Right cardiac atrium (tissue), 5 donors: Measurements from ENCODE around the gene SDE2. TPM values are rescaled to one million over a fixed set of nuclear protein-coding genes. Genes with fewer than 3 reads are reported as not detected.

ENCODE experiments used
- ATAC-seq, 2 donors: fragments of 200-7000 bp; cut with Tn5 transposase; one replicate each; pipeline versions ENCODE4 v1.8.0 to v1.9.1; 2020; ENCODE audit warnings: moderate library complexity in 2 of 2, mild to moderate bottlenecking in 1 of 2
- DNase-seq, 3 donors: peaks; one replicate each; pipeline ENCODE4 v3.0.0-alpha.2; 2020
- H3K27ac ChIP-seq: one replicate; pipeline ENCODE4 v1.5.1; 2013; ENCODE audit warnings: mild to moderate bottlenecking, low read length, control low read depth, moderate library complexity
- H3K27me3 ChIP-seq: one replicate; pipeline ENCODE4 v1.6.1; 2013; ENCODE audit not compliant: control insufficient read depth, insufficient read depth
- H3K4me1 ChIP-seq: one replicate; pipeline ENCODE4 v1.6.1; 2013; ENCODE audit warnings: low read length; ENCODE audit not compliant: control insufficient read depth, insufficient read depth
- H3K4me3 ChIP-seq: one replicate; pipeline ENCODE4 v1.5.1; 2013; ENCODE audit warnings: low read length, control low read depth
- H3K9me3 ChIP-seq: one replicate; pipeline ENCODE4 v1.6.1; 2013; ENCODE audit warnings: low read length; ENCODE audit not compliant: control insufficient read depth
- WGBS: extraction: QIAGEN DNeasy Blood & Tissue Kit; methylation state at CpG from one replicate; pipeline ENCODE4 v1.1.7; 2013; 5-methylcytosine and 5-hydroxymethylcytosine counted together
- intact Hi-C, 4 donors: fragments of 100-400 bp; cut with DNase I; formaldehyde crosslinking; loops; one replicate each; pipeline versions ENCODE4 v1.11.0 to v1.14.0; 2022 to 2023
- polyA plus RNA-seq: library from polyadenylated mRNA; stranded (reverse); fragments of 200-250 nt; gene quantifications from one replicate; pipeline ENCODE4 v1.2.3, GENCODE V29; 2013
- total RNA-seq, 4 donors: library from RNA; stranded (reverse); fragmentation: NEBNext Ultra II Directional; extraction: Animal tissue kit (Norgen Biotek cat#: 25700); gene quantifications; one replicate each; pipeline ENCODE4 v1.2.1, GENCODE V29; 2021
- donor health status: healthy with polysubstance abuse.
- donor health status: DM: no; HTN: yes; CAD: no.
- donor health status: DM: no; HTN: no; CAD: no.
- donor health status: DM: no; HTN: yes; CAD: no; lungs with severe emphysema.
- donor health status: DM: yes; HTN: yes; CAD: no.

The SDE2 gene
- total and polyA plus RNA-seq, 5 donors = 9.4 to 18.3 (median 12.2) TPM

DNA sequence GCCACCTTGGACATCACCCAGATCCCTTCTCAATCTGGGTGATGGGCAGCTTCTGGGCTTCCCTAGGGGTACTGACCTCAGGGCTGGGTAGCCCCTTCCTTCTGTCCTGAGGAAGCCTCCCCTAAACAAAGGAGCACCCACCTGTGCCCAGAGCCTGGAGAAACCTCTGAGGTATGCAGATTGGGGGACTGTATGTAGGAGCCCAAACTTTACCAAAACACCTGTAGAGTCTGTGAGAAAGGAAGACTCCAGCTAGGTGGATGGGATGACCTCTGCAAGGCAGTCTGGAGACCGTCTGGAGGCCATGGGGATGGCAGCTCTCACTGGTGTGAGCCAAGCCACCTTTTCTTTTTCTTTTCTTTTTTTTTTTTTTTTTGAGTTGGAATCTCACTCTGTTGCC, 44.4 kb downstream of the SDE2 start:
- 83% methylated on average over 1 of the region's 1 CpG for WGBS
- Histone ChIP-seq H3K27me3 (no peaks in the 10 kb centered on the region), H3K27ac (no peak overlapping the region), H3K4me1 (no peaks in the 10 kb centered on the region), H3K4me3 (no peak overlapping the region), H3K9me3 (no peaks in the 10 kb centered on the region)
- DNase-seq (no peak), ATAC-seq (no peak)
- intact Hi-C loops = no loop called here

DNA sequence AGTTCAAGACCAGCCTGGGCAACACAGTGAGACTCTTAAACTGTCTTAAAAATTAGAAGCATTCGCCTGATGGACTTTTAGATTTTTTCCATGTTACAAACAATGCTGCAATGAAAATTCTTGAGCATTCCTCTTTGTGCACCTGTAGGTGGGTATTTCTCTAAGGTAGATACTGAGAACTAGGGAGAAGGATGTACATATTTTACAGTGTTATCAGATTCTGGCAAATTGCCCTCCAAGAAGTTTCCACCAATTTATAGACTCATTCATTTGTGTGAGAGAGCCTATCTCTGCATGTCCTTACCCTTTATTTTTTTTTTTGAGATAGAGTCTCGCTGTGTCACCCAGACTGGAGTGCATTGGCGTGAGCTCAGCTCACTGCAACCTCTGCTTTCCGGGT, 45.8 kb downstream of the SDE2 start:
- H3K9me3 ChIP-seq = no peaks in the 10 kb centered on the region
- no peak overlapping the region for H3K27ac ChIP-seq
- 80% methylated on average over 4 of the region's 4 CpGs for WGBS
- no peak overlapping the region for H3K4me3 ChIP-seq
- ATAC-seq = no peak
- intact Hi-C loops = no loop called here
- no peaks in the 10 kb centered on the region for H3K4me1 ChIP-seq
- no peak for DNase-seq
- no peaks in the 10 kb centered on the region for H3K27me3 ChIP-seq

DNA sequence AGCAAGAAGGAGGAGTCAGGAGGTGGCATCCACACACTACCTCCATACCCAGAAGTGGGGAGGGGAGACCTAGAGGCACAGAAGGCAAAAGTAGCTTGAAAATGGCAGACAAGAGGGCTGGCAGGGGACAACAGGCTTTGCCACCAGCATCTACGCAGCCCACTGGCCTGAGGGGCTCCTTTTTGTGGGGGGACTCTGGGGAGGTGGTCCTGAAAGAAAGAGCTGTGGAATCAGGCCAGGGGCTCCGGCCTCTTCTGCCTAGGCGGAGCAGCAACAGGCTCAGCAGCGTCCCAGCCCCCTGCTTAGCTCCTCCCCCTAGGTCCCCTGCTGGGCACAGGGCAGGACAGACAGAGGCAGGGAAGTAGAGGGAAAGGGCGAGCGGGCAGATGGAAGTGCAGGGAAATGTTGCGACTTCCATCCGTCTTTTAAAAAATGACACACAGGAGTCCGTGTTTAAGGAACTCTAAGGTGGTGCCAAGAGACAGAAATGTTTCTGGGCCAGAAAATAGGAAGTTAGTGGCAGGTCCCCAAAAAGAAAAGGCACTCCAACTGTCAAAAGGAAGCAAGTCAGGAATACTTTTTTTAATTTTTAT, 48.1 kb downstream of the SDE2 start:
- whole genome bisulfite sequencing = 60% methylated on average over 9 of the region's 9 CpGs
- ATAC-seq (no peak), DNase-seq (peak in 1 of 3 donors; percentile 59)
- Histone ChIP-seq H3K4me3 (no peak overlapping the region), H3K27ac (no peak overlapping the region), H3K9me3 (no peaks in the 10 kb centered on the region), H3K27me3 (no peaks in the 10 kb centered on the region), H3K4me1 (no peaks in the 10 kb centered on the region)
- intact Hi-C loops = no loop called here

DNA sequence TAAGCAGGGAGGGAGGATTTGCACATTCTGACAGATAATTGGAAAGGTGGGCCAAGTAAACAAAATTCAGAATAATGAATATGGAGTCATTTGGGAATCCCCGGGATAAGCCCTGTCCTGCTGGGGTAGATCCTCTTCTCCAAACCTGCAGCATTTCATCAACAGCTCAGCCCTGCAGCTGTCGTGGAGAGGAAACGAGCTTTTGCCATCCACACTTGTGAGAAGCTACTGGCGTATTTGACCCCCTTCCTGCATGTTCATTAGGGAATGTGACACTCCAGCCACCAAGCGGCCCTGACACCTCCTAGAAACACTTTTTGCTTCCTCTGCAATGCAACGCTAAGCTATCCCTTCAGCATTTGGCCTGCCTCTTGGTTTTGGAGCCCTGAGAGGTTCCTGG, 50.1 kb downstream of the SDE2 start:
- no peak overlapping the region for H3K27ac ChIP-seq
- H3K9me3 ChIP-seq = no peaks in the 10 kb centered on the region
- 39% methylated on average over 6 of the region's 6 CpGs for WGBS
- no peaks in the 10 kb centered on the region for H3K27me3 ChIP-seq
- ATAC-seq (no peak), DNase-seq (no peak)
- intact Hi-C loops = no loop called here
- H3K4me1 ChIP-seq = no peaks in the 10 kb centered on the region
- no peak overlapping the region for H3K4me3 ChIP-seq

- no peak overlapping the region for H3K4me3 ChIP-seq
- no peaks in the 10 kb centered on the region for H3K9me3 ChIP-seq
- no peaks in the 10 kb centered on the region for H3K27me3 ChIP-seq
- no peaks in the 10 kb centered on the region for H3K4me1 ChIP-seq
- intact Hi-C loops = no loop called here
- no peak overlapping the region for H3K27ac ChIP-seq
- ATAC-seq (no peak), DNase-seq (no peak)
- 96% methylated on average over 5 of the region's 5 CpGs for WGBS
Observed at GRCh38 chr1:225946803-225947202, 52.3 kb downstream of the SDE2 start.

- DNase-seq (no peak), ATAC-seq (no peak)
- no peak overlapping the region for H3K27ac ChIP-seq
- H3K27me3 ChIP-seq = no peaks in the 10 kb centered on the region
- intact Hi-C loops = no loop called here
- no peaks in the 10 kb centered on the region for H3K9me3 ChIP-seq
- H3K4me1 ChIP-seq = peaks cover 2% of the 10 kb centered on the region
- no peak overlapping the region for H3K4me3 ChIP-seq
- WGBS = 76% methylated on average over 4 of the region's 4 CpGs
Observed at GRCh38 chr1:225946082-225946620, 53.0 kb downstream of the SDE2 start.

DNA sequence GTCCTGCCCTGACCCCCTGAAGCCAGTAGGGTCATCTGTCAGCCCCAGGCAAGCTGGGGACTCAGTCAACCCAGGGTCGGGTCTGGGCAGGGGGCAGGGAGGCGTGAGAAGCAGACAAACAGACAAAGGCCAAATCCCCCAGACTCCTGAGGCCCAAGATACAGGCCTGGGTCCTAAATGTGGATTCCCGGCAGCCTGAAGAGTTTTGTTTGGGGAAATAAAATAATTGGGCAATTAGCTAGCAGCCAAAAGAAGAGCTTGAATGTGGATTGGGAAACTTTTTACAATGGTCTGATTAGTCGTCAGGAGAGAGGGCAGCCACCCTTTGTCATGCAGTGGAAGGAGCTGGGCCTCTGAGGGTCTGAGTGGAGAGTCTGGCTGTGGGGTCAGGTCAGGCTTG, 53.6 kb downstream of the SDE2 start:
- Histone ChIP-seq H3K27me3 (no peaks in the 10 kb centered on the region), H3K27ac (no peak overlapping the region), H3K4me1 (peaks cover 2% of the 10 kb centered on the region), H3K9me3 (no peaks in the 10 kb centered on the region), H3K4me3 (no peak overlapping the region)
- DNase-seq (no peak), ATAC-seq (no peak)
- intact Hi-C loops = no loop called here
- WGBS = 79% methylated on average over 4 of the region's 4 CpGs

DNA sequence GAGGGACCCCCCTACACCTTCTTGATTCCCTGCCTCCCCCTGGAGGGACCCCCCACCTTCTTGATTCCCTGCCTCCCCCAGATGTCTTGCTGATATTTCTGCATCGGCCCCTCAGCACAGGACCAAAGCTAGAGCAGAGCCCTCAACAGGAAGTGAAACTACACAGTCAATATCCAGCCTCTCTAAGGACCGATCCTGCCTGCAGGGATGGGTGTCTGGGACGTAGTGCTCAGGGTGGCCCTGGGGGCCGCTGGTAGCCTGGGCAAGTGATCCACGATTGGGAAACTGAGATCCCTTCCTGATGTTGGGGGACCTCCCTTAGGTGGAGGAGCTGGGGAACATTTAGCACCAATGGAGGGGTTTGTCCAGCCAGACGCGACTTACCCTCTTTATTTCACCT, 54.2 kb downstream of the SDE2 start:
- DNase-seq = no peak
- H3K4me1 ChIP-seq = peaks cover 2% of the 10 kb centered on the region
- intact Hi-C loops = no loop called here

GRCh38 chr1:225944387-225944786, 54.8 kb downstream of the SDE2 start:
- Histone ChIP-seq H3K27ac (no peak overlapping the region), H3K9me3 (no peaks in the 10 kb centered on the region), H3K4me3 (no peak overlapping the region), H3K4me1 (peaks cover 2% of the 10 kb centered on the region), H3K27me3 (no peaks in the 10 kb centered on the region)
- no peak for DNase-seq
- no peak for ATAC-seq
- intact Hi-C loops = no loop called here
- whole genome bisulfite sequencing = 90% methylated on average over 2 of the region's 2 CpGs

More for the DNA sequence above, 54.2 kb downstream of the SDE2 start:
- Histone ChIP-seq H3K9me3 (no peaks in the 10 kb centered on the region), H3K27me3 (no peaks in the 10 kb centered on the region), H3K4me3 (no peak overlapping the region), H3K27ac (no peak overlapping the region)
- 83% methylated on average over 7 of the region's 7 CpGs for WGBS
- ATAC-seq = no peak

GRCh38 chr1:225943582-225943981, 55.6 kb downstream of the SDE2 start:
- H3K27ac ChIP-seq = no peak overlapping the region
- 73% methylated on average over 4 of the region's 4 CpGs for WGBS
- ATAC-seq (no peak), DNase-seq (no peak)
- no peaks in the 10 kb centered on the region for H3K9me3 ChIP-seq
- intact Hi-C loops = no loop called here
- H3K27me3 ChIP-seq = no peaks in the 10 kb centered on the region
- peaks cover 2% of the 10 kb centered on the region for H3K4me1 ChIP-seq
- no peak overlapping the region for H3K4me3 ChIP-seq

GRCh38 chr1:225942574-225942973, 56.6 kb downstream of the SDE2 start:
- Histone ChIP-seq H3K4me1 (peaks cover 2% of the 10 kb centered on the region), H3K27ac (no peak overlapping the region), H3K4me3 (no peak overlapping the region), H3K9me3 (no peaks in the 10 kb centered on the region), H3K27me3 (no peaks in the 10 kb centered on the region)
- intact Hi-C loops = no loop called here
- no peak for DNase-seq
- ATAC-seq = no peak
- WGBS = 61% methylated on average over 7 of the region's 7 CpGs

DNA sequence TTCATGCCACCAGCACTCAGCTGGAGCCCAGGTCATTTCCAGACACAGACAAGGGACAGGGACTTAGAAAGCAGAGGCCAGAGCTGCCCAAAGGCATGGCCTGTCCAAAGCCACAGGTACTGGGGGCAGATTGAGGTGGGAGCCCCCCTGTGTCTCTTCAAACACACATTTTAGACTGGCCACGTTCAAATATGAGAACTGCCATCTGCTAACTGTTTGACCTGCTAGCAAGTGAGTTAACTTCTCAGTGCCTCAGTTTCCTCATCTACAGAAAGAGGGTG, 57.3 kb downstream of the SDE2 start:
- Histone ChIP-seq H3K27ac (no peak overlapping the region), H3K27me3 (no peaks in the 10 kb centered on the region), H3K4me1 (peaks cover 2% of the 10 kb centered on the region), H3K4me3 (no peak overlapping the region), H3K9me3 (no peaks in the 10 kb centered on the region)
- intact Hi-C loops = no loop called here
- no peak for ATAC-seq
- 33% methylated on average over 1 of the region's 1 CpG for WGBS
- DNase-seq = no peak
